H4 (cell line): Measurements from ENCODE around the gene BLVRA. TPM values are rescaled to one million over a fixed set of nuclear protein-coding genes. Genes with fewer than 3 reads are reported as not detected.

Experiments
- total RNA-seq: library from RNA; depleted of rRNA; stranded (reverse); fragments of >200 nt; shearing (Covaris generic); gene quantifications from 2 replicates; pipeline ENCODE4 v1.2.3, GENCODE V29; 2014; rRNA removed

BLVRA gene
- total RNA-seq, 1 experiment from 2014 or later, result 109 TPM

Other genes with a start within 250 kb of the BLVRA start
- gene STK17A, start 175.6 kb upstream of the BLVRA start, total RNA-seq, result 161 and 166 TPM in 2 replicates
- gene COA1, start 29.2 kb upstream of the BLVRA start, total RNA-seq, result 117 and 154 TPM in 2 replicates
- gene MRPS24, start 110.8 kb downstream of the BLVRA start, total RNA-seq, result 308 and 368 TPM in 2 replicates
- gene URGCP, start 147.9 kb downstream of the BLVRA start, total RNA-seq, result 32.1 and 40.9 TPM in 2 replicates
- 34.0 and 35.7 TPM in 2 replicates for gene UBE2D4, start 167.8 kb downstream of the BLVRA start, total RNA-seq
- not detected in 2 replicates for gene SPDYE1, start 239.2 kb downstream of the BLVRA start, total RNA-seq